Neural progenitor cell (in vitro differentiated cells): ENCODE data around the gene TMEM178B. TPM values are rescaled to one million over a fixed set of nuclear protein-coding genes. Genes with fewer than 3 reads are reported as not detected.
A peak's percentile ranks its signal among the peaks of the same experiment; 100 is the strongest.

Experiments
- DNase-seq: peaks from one replicate; pipeline ENCODE4 v3.0.0-alpha.2; 2016; ENCODE audit warnings: low spot score
- H2AFZ ChIP-seq: fragments of 200-600 bp; sonication (generic); replicated peaks from 2 replicates; pipeline ENCODE4 v1.6.1; 2016; ENCODE audit warnings: antibody characterized with exemption
- H3F3A ChIP-seq: fragments of 200-600 bp; sonication (generic); 2 replicates; pipeline ENCODE4 v1.6.1; 2016; ENCODE audit warnings: antibody characterized with exemption, low read depth
- H3K27ac ChIP-seq: fragments of 200-600 bp; sonication (generic); 2 replicates; pipeline ENCODE4 v1.5.1; 2016; ENCODE audit warnings: mild to moderate bottlenecking
- H3K27me3 ChIP-seq: fragments of 200-600 bp; sonication (generic); 2 replicates; pipeline ENCODE4 v1.6.1; 2016; ENCODE audit warnings: mild to moderate bottlenecking, moderate library complexity
- H3K36me3 ChIP-seq: fragments of 200-600 bp; sonication (generic); 2 replicates; pipeline ENCODE4 v1.5.1; 2016
- H3K4me1 ChIP-seq: fragments of 200-600 bp; sonication (generic); 2 replicates; pipeline ENCODE4 v1.6.1; 2016; ENCODE audit warnings: mixed run types
- H3K4me2 ChIP-seq: fragments of 200-600 bp; sonication (generic); 2 replicates; pipeline ENCODE4 v1.6.1; 2016
- H3K4me3 ChIP-seq: fragments of 200-600 bp; sonication (generic); 2 replicates; pipeline ENCODE4 v1.5.1; 2016
- H3K79me2 ChIP-seq: fragments of 200-600 bp; sonication (generic); 2 replicates; pipeline ENCODE4 v1.6.1; 2016; ENCODE audit warnings: low read depth
- H3K9ac ChIP-seq: fragments of 200-600 bp; sonication (generic); 2 replicates; pipeline ENCODE4 v1.6.1; 2016
- H3K9me3 ChIP-seq: fragments of 200-600 bp; sonication (generic); 2 replicates; pipeline ENCODE4 v1.5.1; 2016; ENCODE audit warnings: low read depth
- H4K20me1 ChIP-seq: fragments of 200-600 bp; sonication (generic); 2 replicates; pipeline ENCODE4 v1.6.1; 2016; ENCODE audit warnings: low read depth
- H3K27ac Mint-ChIP-seq: 3 replicates; pipeline ENCODE4 v1.8.0; 2021; ENCODE audit warnings: mixed read lengths
- H3K27me3 Mint-ChIP-seq: 2 replicates; pipeline ENCODE4 v1.8.0; 2022; ENCODE audit warnings: low read depth, mild to moderate bottlenecking, inconsistent platforms, moderate library complexity, mixed read lengths; ENCODE audit not compliant: insufficient read depth
- H3K36me3 Mint-ChIP-seq: 3 replicates; pipeline ENCODE4 v1.8.0; 2021; ENCODE audit warnings: mixed read lengths
- H3K4me1 Mint-ChIP-seq: 3 replicates; pipeline ENCODE4 v1.8.0; 2021; ENCODE audit warnings: mixed read lengths
- H3K4me3 Mint-ChIP-seq: 3 replicates; pipeline ENCODE4 v1.8.0; 2021; ENCODE audit warnings: mild to moderate bottlenecking, moderate library complexity, mixed read lengths
- H3K9me3 Mint-ChIP-seq: 3 replicates; pipeline ENCODE4 v1.8.0; 2020; ENCODE audit warnings: mixed read lengths
- EZH2 ChIP-seq: fragments of 200-600 bp; sonication (generic); IDR thresholded peaks from 2 replicates; pipeline ENCODE4 v1.6.1; 2017; ENCODE audit warnings: antibody characterized with exemption, mild to moderate bottlenecking, moderate library complexity
- EZH2phosphoT487 ChIP-seq: fragments of 200-600 bp; sonication (generic); IDR thresholded peaks from 2 replicates; pipeline ENCODE4 v1.6.1; 2017; ENCODE audit warnings: antibody characterized with exemption
- total RNA-seq: library from RNA; depleted of rRNA; stranded (reverse); fragments of >200 nt; gene quantifications from 2 replicates; pipeline ENCODE4 v1.2.3, GENCODE V29; 2015; ENCODE audit warnings: low replicate concordance
- TF ChIP-seq, protein P1 (sequence below): fragments of 200-600 bp; sonication (generic); IDR thresholded peaks from 2 replicates; pipeline ENCODE4 v1.5.1; 2017; ENCODE audit warnings: antibody characterized with exemption, mild to moderate bottlenecking

TMEM178B gene
- total RNA-seq, 1 donor from 2014 or later, result 2.9 TPM

DNA sequence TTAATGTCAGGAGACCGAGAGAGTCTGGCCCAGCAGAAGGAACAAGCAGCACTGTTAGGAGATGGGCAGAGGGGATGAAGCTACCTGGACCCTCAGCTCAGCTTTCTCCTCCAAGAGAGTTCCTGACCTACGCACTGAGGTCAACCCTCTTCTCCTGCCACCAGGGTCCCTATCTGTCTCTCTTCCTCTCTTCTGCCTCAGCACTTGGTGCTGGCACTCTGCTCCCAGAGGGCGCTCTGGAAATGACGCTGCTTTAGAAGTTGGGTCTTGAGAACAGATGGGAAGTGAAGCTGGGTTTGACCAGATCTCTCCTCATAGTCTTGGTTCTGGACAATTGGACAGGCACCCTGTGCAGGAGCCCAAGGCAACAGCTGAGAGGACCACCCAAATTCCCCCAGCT is 261.3 kb downstream of the TMEM178B start:
- Histone ChIP-seq H3K27me3 (no peaks in the 10 kb centered on the region), H3K4me3 (no peak overlapping the region), H3K4me1 (no peaks in the 10 kb centered on the region), H3K4me2 (no peak overlapping the region), H2AFZ (no peak overlapping the region), H3K27ac (no peak overlapping the region), H3K9me3 (no peaks in the 10 kb centered on the region), H3K79me2 (no peaks in the 10 kb centered on the region), H3F3A (no peaks in the 10 kb centered on the region), H3K36me3 (no peaks in the 10 kb centered on the region), H3K9ac (no peak overlapping the region), H4K20me1 (no peaks in the 10 kb centered on the region)
- TF ChIP-seq, protein P1, sequence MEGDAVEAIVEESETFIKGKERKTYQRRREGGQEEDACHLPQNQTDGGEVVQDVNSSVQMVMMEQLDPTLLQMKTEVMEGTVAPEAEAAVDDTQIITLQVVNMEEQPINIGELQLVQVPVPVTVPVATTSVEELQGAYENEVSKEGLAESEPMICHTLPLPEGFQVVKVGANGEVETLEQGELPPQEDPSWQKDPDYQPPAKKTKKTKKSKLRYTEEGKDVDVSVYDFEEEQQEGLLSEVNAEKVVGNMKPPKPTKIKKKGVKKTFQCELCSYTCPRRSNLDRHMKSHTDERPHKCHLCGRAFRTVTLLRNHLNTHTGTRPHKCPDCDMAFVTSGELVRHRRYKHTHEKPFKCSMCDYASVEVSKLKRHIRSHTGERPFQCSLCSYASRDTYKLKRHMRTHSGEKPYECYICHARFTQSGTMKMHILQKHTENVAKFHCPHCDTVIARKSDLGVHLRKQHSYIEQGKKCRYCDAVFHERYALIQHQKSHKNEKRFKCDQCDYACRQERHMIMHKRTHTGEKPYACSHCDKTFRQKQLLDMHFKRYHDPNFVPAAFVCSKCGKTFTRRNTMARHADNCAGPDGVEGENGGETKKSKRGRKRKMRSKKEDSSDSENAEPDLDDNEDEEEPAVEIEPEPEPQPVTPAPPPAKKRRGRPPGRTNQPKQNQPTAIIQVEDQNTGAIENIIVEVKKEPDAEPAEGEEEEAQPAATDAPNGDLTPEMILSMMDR, result no peak
- no peak for TF ChIP-seq EZH2
- TF ChIP-seq EZH2phosphoT487, result no peak
- DNase-seq, result no peak
- Mint-ChIP-seq H3K4me3 (no peak overlapping the region), H3K27me3 (peaks cover 10% of the 10 kb centered on the region), H3K4me1 (peaks cover 4% of the 10 kb centered on the region), H3K36me3 (peaks cover 2% of the 10 kb centered on the region), H3K27ac (no peak overlapping the region), H3K9me3 (peaks cover 2% of the 10 kb centered on the region)

DNA sequence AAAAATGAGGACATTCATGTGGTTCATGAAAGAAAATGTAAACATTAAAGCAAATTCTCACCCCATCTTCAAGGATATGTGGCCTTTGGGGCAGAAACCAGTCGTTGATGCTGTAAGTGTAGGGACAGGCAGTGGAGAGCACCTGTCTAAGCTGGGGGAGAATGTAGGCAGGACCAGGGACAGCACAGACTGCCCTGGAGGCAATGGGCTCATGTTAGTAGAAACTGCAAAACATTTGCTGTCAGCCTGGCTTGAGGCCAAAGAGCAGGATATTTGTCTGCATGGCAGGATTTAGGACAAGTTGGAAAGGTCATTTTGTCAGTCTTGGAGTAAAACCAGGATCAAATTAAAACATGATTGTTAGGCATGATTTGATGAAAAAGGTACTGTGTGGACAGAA is 265.7 kb downstream of the TMEM178B start:
- no peaks in the 10 kb centered on the region for H3K4me1 ChIP-seq
- DNase-seq, result peak; percentile 28
- H3K27ac ChIP-seq, result no peak overlapping the region
- H3K27me3 Mint-ChIP-seq, result peaks cover 7% of the 10 kb centered on the region
- no peaks in the 10 kb centered on the region for H3K36me3 ChIP-seq
- no peaks in the 10 kb centered on the region for H3K27me3 ChIP-seq
- no peak overlapping the region for H3K4me2 ChIP-seq
- H3K4me3 ChIP-seq, result no peak overlapping the region
- TF ChIP-seq EZH2, result no peak
- TF ChIP-seq EZH2phosphoT487, result no peak
- TF ChIP-seq, protein P1, result no peak
- H3K4me1 Mint-ChIP-seq, result peaks cover 21% of the 10 kb centered on the region
- no peaks in the 10 kb centered on the region for H4K20me1 ChIP-seq
- peaks cover 2% of the 10 kb centered on the region for H3K9me3 Mint-ChIP-seq
- no peak overlapping the region for H3K4me3 Mint-ChIP-seq
- H3K27ac Mint-ChIP-seq, result no peak overlapping the region
- no peaks in the 10 kb centered on the region for H3K79me2 ChIP-seq
- peaks cover 2% of the 10 kb centered on the region for H3K36me3 Mint-ChIP-seq
- no peak overlapping the region for H3K9ac ChIP-seq
- H2AFZ ChIP-seq, result no peak overlapping the region
- H3F3A ChIP-seq, result no peaks in the 10 kb centered on the region
- no peaks in the 10 kb centered on the region for H3K9me3 ChIP-seq

DNA sequence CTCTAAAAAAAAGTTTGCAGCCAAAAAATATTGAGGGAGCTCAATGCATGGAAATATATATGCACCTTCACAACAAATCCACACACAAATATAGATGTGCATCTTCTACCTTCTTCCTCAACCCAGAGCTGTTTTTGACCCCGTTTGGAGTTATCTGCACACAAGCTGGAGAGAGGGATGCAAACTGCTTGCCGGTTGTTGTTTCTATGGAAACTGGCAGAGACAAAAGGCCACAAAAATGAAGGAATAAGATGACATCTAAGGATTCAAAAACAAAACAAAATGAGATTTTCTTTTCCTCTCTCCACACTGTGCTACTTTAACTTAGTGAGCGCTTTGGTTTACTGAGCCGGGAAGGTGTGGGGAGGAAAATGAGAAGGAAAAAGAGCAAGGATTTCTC is 267.1 kb downstream of the TMEM178B start:
- no peak for TF ChIP-seq EZH2
- TF ChIP-seq EZH2phosphoT487, result no peak
- TF ChIP-seq, protein P1, result no peak
- peaks cover 20% of the 10 kb centered on the region for H3K4me1 Mint-ChIP-seq
- peaks cover 7% of the 10 kb centered on the region for H3K27me3 Mint-ChIP-seq
- H3K36me3 Mint-ChIP-seq, result peaks cover 2% of the 10 kb centered on the region
- no peak overlapping the region for H3K4me3 ChIP-seq
- no peak overlapping the region for H3K4me3 Mint-ChIP-seq
- no peak overlapping the region for H2AFZ ChIP-seq
- DNase-seq, result no peak
- no peak overlapping the region for H3K4me2 ChIP-seq
- no peaks in the 10 kb centered on the region for H3K9me3 ChIP-seq
- no peak overlapping the region for H3K27ac ChIP-seq
- H3K9ac ChIP-seq, result no peak overlapping the region
- no peaks in the 10 kb centered on the region for H3K79me2 ChIP-seq
- H3K36me3 ChIP-seq, result no peaks in the 10 kb centered on the region
- H3F3A ChIP-seq, result no peaks in the 10 kb centered on the region
- no peak overlapping the region for H3K27ac Mint-ChIP-seq
- no peaks in the 10 kb centered on the region for H3K27me3 ChIP-seq
- H3K4me1 ChIP-seq, result no peaks in the 10 kb centered on the region
- no peaks in the 10 kb centered on the region for H4K20me1 ChIP-seq
- peaks cover 2% of the 10 kb centered on the region for H3K9me3 Mint-ChIP-seq
